Measurements from ENCODE around the gene CACNA2D4.

GRCh38 chr12:1882850-1883470 lies 35.5 kb downstream of the CACNA2D4 start:
- TF ChIP-seq CTCF (IDR thresholded peaks at IDR 0.05) (no peak), POLR2A (IDR thresholded peaks at IDR 0.05) (no peak)

All from heart left ventricle (tissue), 13 donors.